22Rv1 (cell line): ENCODE measurements around the gene ATAT1.

Experiments
- CTCF ChIP-seq: fragments of 450-650 bp; IDR thresholded peaks from 2 replicates; pipeline ENCODE4 v1.5.1; 2017; ENCODE audit warnings: mild to moderate bottlenecking
- ZFX ChIP-seq: fragments of 450-650 bp; IDR thresholded peaks from 2 replicates; pipeline ENCODE4 v1.6.1; 2017; ENCODE audit warnings: antibody characterized with exemption, borderline replicate concordance

GRCh38 chr6:30646450-30647241 lies 20.0 kb downstream of the ATAT1 start, which contains the start of gene C6orf136:
- TF ChIP-seq CTCF, result no peak
- TF ChIP-seq ZFX, result no peak
